Brain microvascular endothelial cell (primary cell): ENCODE data around the gene ADARB1.

Experiments
- DNase-seq: peaks from one replicate; pipeline ENCODE4 v3.0.0-alpha.2; 2020
- H3K27ac ChIP-seq: fragments of 250-450 bp; sonication (Bioruptor Pico); 2 replicates; pipeline ENCODE4 v1.5.1; 2020; ENCODE audit warnings: mild to moderate bottlenecking, moderate library complexity
- H3K27me3 ChIP-seq: fragments of 250-450 bp; sonication (Bioruptor Pico); replicated peaks from 2 replicates; pipeline ENCODE4 v1.5.1; 2020; ENCODE audit warnings: mild to moderate bottlenecking
- H3K36me3 ChIP-seq: fragments of 250-450 bp; sonication (Bioruptor Pico); replicated peaks from 2 replicates; pipeline ENCODE4 v1.5.1; 2020; ENCODE audit warnings: mild to moderate bottlenecking
- H3K4me3 ChIP-seq: 2 replicates; pipeline ENCODE4 v1.5.1; 2011; ENCODE audit warnings: low read depth, mild to moderate bottlenecking, control low read depth, low read length, moderate library complexity
- in situ Hi-C: cut with HindIII; loops from 2 replicates; pipeline ENCODE4 v1.10.0; 2017; ENCODE audit warnings: low sequenced_read_pairs, low pct_ligation_motif_present
- TF ChIP-seq, protein P1 (sequence below): IDR thresholded peaks from 2 replicates; pipeline ENCODE4 v1.5.1; 2011; ENCODE audit warnings: low read depth, mild to moderate bottlenecking, moderate library complexity, low read length, control low read depth, inconsistent platforms; ENCODE audit errors: missing control alignments

The ADARB1 gene

DNA sequence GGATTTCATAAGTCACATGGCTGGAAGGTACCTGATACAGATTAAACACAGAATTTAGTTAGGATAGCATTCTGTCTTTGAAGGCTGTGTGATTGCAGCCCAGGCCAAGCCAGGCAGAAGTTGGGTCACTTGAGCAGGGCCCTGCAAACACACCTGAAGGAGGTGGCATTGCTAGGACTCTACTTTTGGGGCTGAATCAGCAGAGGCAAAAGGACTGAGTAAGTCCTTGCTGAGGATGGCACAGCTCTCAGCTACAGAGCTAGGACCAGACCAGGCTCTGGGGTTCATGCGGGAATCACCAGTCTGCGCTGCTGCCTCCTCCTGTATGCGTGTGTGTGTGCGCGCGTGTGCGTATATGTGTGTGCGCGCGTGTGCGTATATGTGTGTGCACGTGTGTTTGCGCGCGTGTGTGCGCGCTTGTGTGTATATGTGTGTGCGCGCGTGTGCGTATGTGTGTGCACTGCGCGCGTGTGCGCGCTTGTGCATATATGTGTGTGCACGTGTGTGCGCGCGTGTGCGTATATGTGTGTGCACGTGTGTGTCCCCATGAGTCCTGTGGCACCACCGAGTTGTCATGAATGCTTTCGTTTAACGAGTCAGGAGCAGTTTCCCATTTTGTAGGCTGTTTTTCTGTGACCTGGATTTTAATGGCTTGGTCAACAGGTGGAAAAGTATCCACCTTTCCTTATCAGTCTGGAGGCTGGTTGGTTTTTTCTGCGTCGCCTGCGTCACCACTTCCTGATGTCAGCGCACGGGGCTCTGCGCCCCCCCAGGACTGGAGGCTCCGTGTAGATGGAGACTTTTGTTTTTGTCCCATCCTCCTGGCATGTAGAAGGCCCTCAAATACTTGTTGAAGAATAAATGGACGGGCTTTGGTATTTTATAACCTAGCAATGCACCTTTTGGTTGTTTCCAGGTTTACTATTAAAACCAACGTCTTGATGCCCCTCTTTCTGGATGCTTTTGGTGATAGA is 34.7 kb downstream of the ADARB1 start:
- no peak for DNase-seq

DNA sequence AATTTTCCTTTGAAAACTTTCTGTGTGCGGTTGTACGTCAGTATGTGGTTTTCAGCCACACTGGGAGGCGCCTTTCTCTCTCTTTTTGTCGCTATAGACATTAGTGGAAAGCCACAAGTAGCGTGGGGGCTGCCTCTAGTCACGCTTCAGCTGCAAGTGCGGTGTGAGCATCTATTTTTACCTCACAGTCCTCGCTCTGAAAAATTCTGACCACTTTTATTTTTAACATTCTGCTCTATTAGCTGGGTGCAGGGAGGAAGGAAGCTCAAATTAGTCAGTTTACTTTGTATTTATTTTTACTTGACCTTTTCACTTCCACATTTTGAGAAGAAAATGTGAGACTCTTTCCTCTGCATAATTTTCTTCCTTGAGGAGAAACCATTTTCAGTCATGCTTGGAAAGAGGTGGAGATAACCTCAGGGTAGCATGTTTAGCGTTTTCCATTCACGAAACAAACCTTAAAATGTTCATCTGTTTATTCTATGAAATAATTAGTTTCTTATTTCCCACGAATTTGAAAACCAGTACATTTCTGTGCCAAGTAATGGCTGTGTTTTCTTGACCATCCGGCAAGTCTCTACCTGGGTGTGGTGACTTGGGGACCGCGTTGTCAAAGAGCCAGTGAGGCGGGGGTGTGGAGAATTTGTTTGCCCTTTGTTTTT is 35.6 kb downstream of the ADARB1 start:
- no peaks in the 10 kb centered on the region for H3K36me3 ChIP-seq
- H3K4me3 ChIP-seq, result no peak overlapping the region
- no peak overlapping the region for H3K27ac ChIP-seq
- TF ChIP-seq, protein P1, sequence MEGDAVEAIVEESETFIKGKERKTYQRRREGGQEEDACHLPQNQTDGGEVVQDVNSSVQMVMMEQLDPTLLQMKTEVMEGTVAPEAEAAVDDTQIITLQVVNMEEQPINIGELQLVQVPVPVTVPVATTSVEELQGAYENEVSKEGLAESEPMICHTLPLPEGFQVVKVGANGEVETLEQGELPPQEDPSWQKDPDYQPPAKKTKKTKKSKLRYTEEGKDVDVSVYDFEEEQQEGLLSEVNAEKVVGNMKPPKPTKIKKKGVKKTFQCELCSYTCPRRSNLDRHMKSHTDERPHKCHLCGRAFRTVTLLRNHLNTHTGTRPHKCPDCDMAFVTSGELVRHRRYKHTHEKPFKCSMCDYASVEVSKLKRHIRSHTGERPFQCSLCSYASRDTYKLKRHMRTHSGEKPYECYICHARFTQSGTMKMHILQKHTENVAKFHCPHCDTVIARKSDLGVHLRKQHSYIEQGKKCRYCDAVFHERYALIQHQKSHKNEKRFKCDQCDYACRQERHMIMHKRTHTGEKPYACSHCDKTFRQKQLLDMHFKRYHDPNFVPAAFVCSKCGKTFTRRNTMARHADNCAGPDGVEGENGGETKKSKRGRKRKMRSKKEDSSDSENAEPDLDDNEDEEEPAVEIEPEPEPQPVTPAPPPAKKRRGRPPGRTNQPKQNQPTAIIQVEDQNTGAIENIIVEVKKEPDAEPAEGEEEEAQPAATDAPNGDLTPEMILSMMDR, result no peak
- H3K27me3 ChIP-seq, result no peaks in the 10 kb centered on the region
- in situ Hi-C loops, result no loop called here
- peak; percentile 56 for DNase-seq

More for the DNA sequence above, 34.7 kb downstream of the ADARB1 start:
- TF ChIP-seq, protein P1, result no peak
- in situ Hi-C loops, result no loop called here
- H3K36me3 ChIP-seq, result no peaks in the 10 kb centered on the region
- no peak overlapping the region for H3K27ac ChIP-seq
- H3K27me3 ChIP-seq, result no peaks in the 10 kb centered on the region
- H3K4me3 ChIP-seq, result no peak overlapping the region

DNA sequence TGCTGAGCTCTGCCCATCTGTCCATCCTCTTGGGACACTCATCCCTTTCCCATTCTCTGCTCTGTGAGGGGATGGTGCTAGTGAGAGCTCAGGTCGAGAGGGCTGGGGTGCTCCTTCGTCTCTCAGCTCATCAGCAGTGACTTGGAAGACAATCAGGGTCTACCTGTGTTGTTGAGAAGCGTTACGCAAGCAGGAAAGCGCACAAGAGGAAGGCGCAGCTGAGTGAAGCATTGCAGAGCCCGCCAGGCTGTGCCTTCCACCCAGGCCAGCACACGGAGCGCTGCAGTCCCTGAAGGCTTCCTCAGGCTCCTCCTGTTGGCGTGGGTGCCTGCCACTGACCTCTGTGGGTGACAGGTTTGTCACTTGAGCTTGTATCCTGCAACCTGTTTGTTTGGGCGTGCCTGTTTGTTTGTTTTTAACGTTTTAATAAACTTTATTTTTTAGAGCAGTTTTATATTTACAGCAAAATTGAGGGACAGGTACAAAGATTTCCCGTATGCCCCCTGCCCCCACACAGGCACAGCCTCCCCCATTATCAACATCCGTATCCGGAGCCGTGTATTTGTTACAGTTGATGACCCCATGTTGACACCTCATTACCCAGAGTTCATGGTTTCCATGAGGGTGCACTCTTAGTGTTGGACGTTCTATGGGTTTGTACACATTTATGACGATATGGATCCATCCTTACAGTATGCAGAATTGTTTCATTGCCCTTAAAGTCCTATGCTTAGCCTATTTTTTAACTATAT is 36.7 kb downstream of the ADARB1 start:
- TF ChIP-seq, protein P1, result no peak

DNA sequence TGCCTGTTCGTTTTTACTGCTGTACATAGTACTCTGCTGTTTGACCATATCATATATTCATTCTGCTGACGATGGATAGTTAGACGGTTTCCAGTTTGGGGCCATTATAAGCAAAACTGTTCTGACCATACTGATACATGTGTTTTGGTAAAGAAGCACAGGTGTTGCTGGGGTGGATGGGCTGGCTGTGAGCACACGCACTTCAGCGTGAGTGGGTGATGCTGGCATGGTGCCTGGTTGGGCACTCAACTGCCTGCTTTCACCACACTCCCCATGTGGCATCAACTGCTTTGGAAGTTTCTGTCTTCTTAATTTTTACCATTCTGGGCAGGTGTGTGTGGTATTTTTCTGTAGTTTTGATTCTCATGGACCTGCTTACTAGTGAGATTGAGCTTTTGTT is 37.3 kb downstream of the ADARB1 start:
- in situ Hi-C loops, result no loop called here

More for the DNA sequence above, 36.7 kb downstream of the ADARB1 start:
- Histone ChIP-seq H3K27ac (no peak overlapping the region), H3K27me3 (no peaks in the 10 kb centered on the region), H3K4me3 (no peak overlapping the region), H3K36me3 (no peaks in the 10 kb centered on the region)
- in situ Hi-C loops, result no loop called here
- no peak for DNase-seq

DNA sequence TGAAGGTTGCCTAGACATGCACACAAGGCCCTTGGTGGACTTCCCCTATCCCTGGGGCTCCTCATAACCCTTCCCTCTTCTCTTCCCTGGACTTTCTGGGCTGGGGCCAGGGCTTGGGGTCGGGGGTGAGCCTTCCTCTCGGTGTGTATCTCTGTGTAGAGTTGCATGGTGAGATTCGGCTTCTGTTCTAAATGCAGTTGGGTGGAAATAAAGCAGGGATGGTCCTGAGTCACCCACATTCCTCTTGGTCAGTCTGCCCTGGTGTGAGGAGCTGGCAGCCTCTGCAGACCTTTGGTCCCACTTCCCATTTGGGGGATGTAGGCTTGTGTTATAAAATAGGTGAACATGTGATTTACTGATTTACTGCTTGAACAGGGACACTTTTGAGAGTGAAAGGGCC is 38.0 kb downstream of the ADARB1 start:
- in situ Hi-C loops, result no loop called here

More for the DNA sequence above, 37.3 kb downstream of the ADARB1 start:
- H3K36me3 ChIP-seq, result no peaks in the 10 kb centered on the region
- TF ChIP-seq, protein P1, result no peak
- DNase-seq, result no peak
- no peaks in the 10 kb centered on the region for H3K27me3 ChIP-seq
- no peak overlapping the region for H3K27ac ChIP-seq
- no peak overlapping the region for H3K4me3 ChIP-seq

More for the DNA sequence above, 38.0 kb downstream of the ADARB1 start:
- TF ChIP-seq, protein P1, result no peak
- H3K4me3 ChIP-seq, result no peak overlapping the region
- H3K27ac ChIP-seq, result no peak overlapping the region
- H3K27me3 ChIP-seq, result no peaks in the 10 kb centered on the region
- no peak for DNase-seq
- H3K36me3 ChIP-seq, result no peaks in the 10 kb centered on the region
